WI38 (cell line): Measurements from ENCODE around the gene S100A13.
A peak's percentile ranks its signal among the peaks of the same experiment; 100 is the strongest.
"Not testable (repeated sequence)": the region's sequence is repeated elsewhere in the genome, so short reads cannot be mapped to it uniquely, and the experiment has no call there.

Experiments
- H3K4me3 ChIP-seq: 2 replicates; pipeline ENCODE4 v1.5.1; 2011; ENCODE audit warnings: low read depth, mild to moderate bottlenecking, control low read depth, low read length
- TF ChIP-seq, protein P1 (sequence below): IDR thresholded peaks from 2 replicates; pipeline ENCODE4 v1.5.1; 2012; ENCODE audit warnings: low read depth, mild to moderate bottlenecking, control low read depth, low read length

S100A13 gene

GRCh38 chr1:153626904-153627714 is at the start of gene S100A13:
S100A13 (minus strand) TSS chr1:153627505; CDS start chr1:153626472, 1,033 bp downstream.
- TF ChIP-seq, protein P1, sequence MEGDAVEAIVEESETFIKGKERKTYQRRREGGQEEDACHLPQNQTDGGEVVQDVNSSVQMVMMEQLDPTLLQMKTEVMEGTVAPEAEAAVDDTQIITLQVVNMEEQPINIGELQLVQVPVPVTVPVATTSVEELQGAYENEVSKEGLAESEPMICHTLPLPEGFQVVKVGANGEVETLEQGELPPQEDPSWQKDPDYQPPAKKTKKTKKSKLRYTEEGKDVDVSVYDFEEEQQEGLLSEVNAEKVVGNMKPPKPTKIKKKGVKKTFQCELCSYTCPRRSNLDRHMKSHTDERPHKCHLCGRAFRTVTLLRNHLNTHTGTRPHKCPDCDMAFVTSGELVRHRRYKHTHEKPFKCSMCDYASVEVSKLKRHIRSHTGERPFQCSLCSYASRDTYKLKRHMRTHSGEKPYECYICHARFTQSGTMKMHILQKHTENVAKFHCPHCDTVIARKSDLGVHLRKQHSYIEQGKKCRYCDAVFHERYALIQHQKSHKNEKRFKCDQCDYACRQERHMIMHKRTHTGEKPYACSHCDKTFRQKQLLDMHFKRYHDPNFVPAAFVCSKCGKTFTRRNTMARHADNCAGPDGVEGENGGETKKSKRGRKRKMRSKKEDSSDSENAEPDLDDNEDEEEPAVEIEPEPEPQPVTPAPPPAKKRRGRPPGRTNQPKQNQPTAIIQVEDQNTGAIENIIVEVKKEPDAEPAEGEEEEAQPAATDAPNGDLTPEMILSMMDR = peak; percentile 79
- peak within 1 kb of the TSS; percentile 71 for H3K4me3 ChIP-seq

- TF ChIP-seq, protein P1 = no peak
- H3K4me3 ChIP-seq = no peak overlapping the region
Measured at GRCh38 chr1:153673511-153673910, 46.2 kb upstream of the S100A13 start.

- H3K4me3 ChIP-seq = peak overlapping the region; percentile 60
Measured at GRCh38 chr1:153671628-153672353, 44.5 kb upstream of the S100A13 start.

- TF ChIP-seq, protein P1 = no peak
- H3K4me3 ChIP-seq = peak within 1 kb of the TSS; percentile 80
Measured at GRCh38 chr1:153670859-153671627, 43.7 kb upstream of the S100A13 start, which contains the start of gene ILF2. ILF2 (minus strand) TSS chr1:153670993; CDS start chr1:153670922, 71 bp downstream.

- TF ChIP-seq, protein P1 = no peak
- peak overlapping the region; percentile 80 for H3K4me3 ChIP-seq
Measured at GRCh38 chr1:153670257-153670858, 43.1 kb upstream of the S100A13 start.

GRCh38 chr1:153669606-153670005 is 42.3 kb upstream of the S100A13 start:
- TF ChIP-seq, protein P1 = no peak

GRCh38 chr1:153668672-153669071 is 41.4 kb upstream of the S100A13 start:
- not testable (repeated sequence) for H3K4me3 ChIP-seq

More at GRCh38 chr1:153669606-153670005, 42.3 kb upstream of the S100A13 start:
- H3K4me3 ChIP-seq = peak overlapping the region; percentile 80
